Mesendoderm (in vitro differentiated cells): ENCODE results near the gene TEPSIN.

Source experiments
- DNase-seq: peaks from one replicate; pipeline ENCODE4 v3.0.0; 2013
- H2AK5ac ChIP-seq: 2 replicates; pipeline ENCODE4 v1.6.1; 2013; ENCODE audit warnings: low read length, inconsistent platforms
- H2BK120ac ChIP-seq: 2 replicates; pipeline ENCODE4 v1.6.1; 2013; ENCODE audit warnings: low read depth, mild to moderate bottlenecking, low read length, moderate library complexity, mixed read lengths
- H2BK15ac ChIP-seq: replicated peaks from 2 replicates; pipeline ENCODE4 v1.6.1; 2013; ENCODE audit warnings: low read depth, mild to moderate bottlenecking, moderate library complexity
- H2BK5ac ChIP-seq: 2 replicates; pipeline ENCODE4 v1.6.1; 2013; ENCODE audit warnings: low read length, inconsistent platforms
- H3K18ac ChIP-seq: 2 replicates; pipeline ENCODE4 v1.6.1; 2013; ENCODE audit warnings: mild to moderate bottlenecking, low read length, mixed read lengths
- H3K23ac ChIP-seq: one replicate; pipeline ENCODE4 v1.6.1; 2013; ENCODE audit warnings: low read length
- H3K27ac ChIP-seq: 2 replicates; pipeline ENCODE4 v1.5.1; 2013; ENCODE audit warnings: low read depth, mild to moderate bottlenecking, inconsistent platforms, low read length, moderate library complexity
- H3K27me3 ChIP-seq: 2 replicates; pipeline ENCODE4 v1.6.1; 2013; ENCODE audit warnings: low read length, control low read depth, mild to moderate bottlenecking, inconsistent platforms; ENCODE audit not compliant: insufficient read depth, poor library complexity
- H3K36me3 ChIP-seq: 2 replicates; pipeline ENCODE4 v1.6.1; 2013; ENCODE audit warnings: low read length, inconsistent platforms; ENCODE audit not compliant: control insufficient read depth, insufficient read depth
- H3K4ac ChIP-seq: one replicate; pipeline ENCODE4 v1.6.1; 2013; ENCODE audit warnings: low read depth, mild to moderate bottlenecking, low read length, moderate library complexity
- H3K4me1 ChIP-seq: 2 replicates; pipeline ENCODE4 v1.6.1; 2013; ENCODE audit warnings: low read depth, low read length, inconsistent platforms; ENCODE audit not compliant: control insufficient read depth
- H3K4me2 ChIP-seq: 2 replicates; pipeline ENCODE4 v1.6.1; 2013; ENCODE audit warnings: low read length
- H3K4me3 ChIP-seq: 2 replicates; pipeline ENCODE4 v1.5.1; 2013; ENCODE audit warnings: mild to moderate bottlenecking, low read length
- H3K56ac ChIP-seq: one replicate; pipeline ENCODE4 v1.6.1; 2013; ENCODE audit warnings: low read length
- H3K79me1 ChIP-seq: 2 replicates; pipeline ENCODE4 v1.6.1; 2013; ENCODE audit warnings: low read length, inconsistent platforms
- H3K79me2 ChIP-seq: 2 replicates; pipeline ENCODE4 v1.6.1; 2013; ENCODE audit warnings: mild to moderate bottlenecking, low read length; ENCODE audit not compliant: control insufficient read depth, insufficient read depth
- H3K9ac ChIP-seq: 2 replicates; pipeline ENCODE4 v1.6.1; 2013; ENCODE audit warnings: low read length, inconsistent platforms
- H4K5ac ChIP-seq: one replicate; pipeline ENCODE4 v1.6.1; 2013; ENCODE audit warnings: low read length
- H4K8ac ChIP-seq: one replicate; pipeline ENCODE4 v1.6.1; 2013; ENCODE audit warnings: low read depth, mild to moderate bottlenecking, control low read depth, low read length, moderate library complexity
- WGBS: extraction: QIAGEN DNeasy Blood & Tissue Kit; methylation state at CpG from one replicate; pipeline ENCODE4 v1.1.7; 2013; ENCODE audit warnings: low lambda C conversion rate, missing lambda C conversion rate; ENCODE audit not compliant: insufficient coverage; ENCODE audit errors: extremely low coverage; 5-methylcytosine and 5-hydroxymethylcytosine counted together

The TEPSIN gene

DNA sequence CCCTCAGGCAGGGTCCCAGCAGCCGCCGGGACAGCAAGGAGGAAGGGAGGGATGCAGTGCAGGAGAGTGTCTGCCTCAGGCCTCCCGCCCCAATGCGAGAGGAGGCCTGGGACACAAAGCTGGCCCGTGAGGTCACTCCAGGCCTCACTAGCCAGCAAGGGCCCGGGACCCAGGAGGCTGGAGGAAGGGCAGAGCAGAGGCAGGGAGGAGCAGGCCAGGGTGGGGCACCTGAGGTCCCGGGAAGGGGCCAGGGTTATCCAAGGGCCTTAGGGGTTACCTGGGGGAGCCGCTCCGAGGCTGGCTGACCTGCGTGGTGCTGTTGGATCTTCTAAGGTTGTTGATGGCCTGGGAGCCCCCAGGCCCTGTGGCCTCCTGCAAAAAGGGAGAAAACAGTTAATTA lies 30.2 kb downstream of the TEPSIN start:
- Histone ChIP-seq H3K4me1 (no peaks in the 10 kb centered on the region), H3K56ac (no peak overlapping the region), H3K23ac (no peak overlapping the region), H2BK120ac (no peak overlapping the region), H3K9ac (no peak overlapping the region), H4K8ac (no peak overlapping the region), H3K36me3 (no peaks in the 10 kb centered on the region), H2AK5ac (no peak overlapping the region), H4K5ac (no peak overlapping the region), H2BK15ac (no peak overlapping the region), H3K4me2 (no peak overlapping the region), H3K4me3 (no peak overlapping the region), H3K4ac (no peak overlapping the region), H3K18ac (no peak overlapping the region), H3K79me2 (no peaks in the 10 kb centered on the region), H3K27ac (no peak overlapping the region), H2BK5ac (no peak overlapping the region), H3K79me1 (peaks cover 4% of the 10 kb centered on the region), H3K27me3 (no peaks in the 10 kb centered on the region)
- WGBS: no CpG with 5 or more reads among the region's 10 CpGs
- DNase-seq: no peak

DNA sequence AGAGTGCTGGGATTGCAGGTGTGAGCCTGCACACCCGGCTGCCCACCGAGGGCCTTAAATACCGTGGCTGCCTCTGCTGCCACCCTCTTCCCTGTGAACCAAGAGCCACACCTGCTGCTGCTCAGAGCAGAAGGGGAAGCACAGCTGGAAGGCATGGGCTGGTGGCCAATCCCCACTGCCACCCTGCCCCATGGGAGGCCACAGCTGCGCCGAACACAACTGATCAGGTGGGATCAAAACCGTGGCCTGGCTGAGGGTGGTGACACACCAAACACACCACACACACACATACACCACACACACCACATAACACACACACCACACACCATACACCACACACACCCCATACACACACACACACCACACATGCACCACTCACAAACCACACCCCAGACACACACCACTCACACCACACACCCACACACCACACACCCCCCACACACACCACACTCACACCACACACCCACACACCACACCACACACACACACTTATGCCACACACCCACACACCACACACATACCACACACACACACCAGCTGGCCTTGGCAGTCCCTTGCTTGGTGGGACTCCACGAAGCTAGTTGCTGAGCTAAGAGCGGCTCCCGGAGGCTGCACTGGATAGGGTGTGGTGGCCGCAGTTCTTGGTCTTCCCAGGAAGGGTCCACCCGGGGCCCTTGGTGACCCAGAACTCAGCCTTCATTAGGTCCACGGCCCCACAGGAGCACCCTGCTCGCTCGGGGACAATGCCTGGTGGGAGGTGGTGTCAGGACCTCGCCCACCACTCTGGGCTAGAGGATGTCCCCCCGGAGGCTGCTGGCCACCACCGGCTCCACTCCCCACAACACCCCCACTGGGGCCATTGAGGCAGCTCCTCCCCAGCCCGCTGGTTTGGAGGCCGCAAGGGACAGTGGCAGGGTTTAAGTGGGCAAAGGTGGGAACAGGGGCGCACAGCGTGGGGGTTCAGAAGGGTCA lies 31.0 kb downstream of the TEPSIN start:
- H4K8ac ChIP-seq: no peak overlapping the region
- no peak overlapping the region for H2BK120ac ChIP-seq
- no CpG with 5 or more reads among the region's 21 CpGs for WGBS
- H3K36me3 ChIP-seq: no peaks in the 10 kb centered on the region
- no peaks in the 10 kb centered on the region for H3K79me2 ChIP-seq
- H3K27me3 ChIP-seq: no peaks in the 10 kb centered on the region
- H2AK5ac ChIP-seq: no peak overlapping the region
- no peak overlapping the region for H3K4me2 ChIP-seq
- H2BK5ac ChIP-seq: no peak overlapping the region
- H3K18ac ChIP-seq: no peak overlapping the region
- H3K23ac ChIP-seq: no peak overlapping the region
- peaks cover 2% of the 10 kb centered on the region for H3K79me1 ChIP-seq
- no peak overlapping the region for H2BK15ac ChIP-seq
- H3K27ac ChIP-seq: no peak overlapping the region
- no peak overlapping the region for H3K4ac ChIP-seq
- no peak overlapping the region for H3K4me3 ChIP-seq
- no peak for DNase-seq
- H3K56ac ChIP-seq: no peak overlapping the region
- H4K5ac ChIP-seq: no peak overlapping the region
- H3K4me1 ChIP-seq: no peaks in the 10 kb centered on the region
- H3K9ac ChIP-seq: no peak overlapping the region

DNA sequence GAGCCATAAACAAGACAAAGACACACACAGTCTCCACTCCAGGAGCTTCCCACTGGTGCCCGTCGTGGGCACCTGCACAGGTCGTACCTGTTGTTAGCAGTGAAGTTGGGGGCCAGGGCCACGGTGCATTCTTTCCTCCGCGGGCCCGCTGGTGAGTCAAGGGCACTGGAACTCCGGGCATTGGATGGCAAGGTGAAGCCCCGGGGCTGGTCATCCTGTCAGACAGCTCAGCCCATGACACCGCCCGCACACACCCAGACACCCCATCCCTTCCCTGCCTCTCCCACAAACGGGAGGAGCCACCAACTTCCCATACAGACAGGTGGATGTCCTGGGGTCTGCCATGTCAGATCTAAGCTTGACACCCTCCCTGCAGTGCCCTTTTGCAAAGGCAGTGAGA lies 32.2 kb downstream of the TEPSIN start:
- Histone ChIP-seq H3K79me2 (no peaks in the 10 kb centered on the region), H3K18ac (no peak overlapping the region), H3K9ac (no peak overlapping the region), H3K56ac (no peak overlapping the region), H3K4me3 (no peak overlapping the region), H3K27ac (no peak overlapping the region), H2BK120ac (no peak overlapping the region), H4K5ac (no peak overlapping the region), H2BK5ac (no peak overlapping the region), H3K36me3 (no peaks in the 10 kb centered on the region), H2BK15ac (no peak overlapping the region), H4K8ac (no peak overlapping the region), H3K4me1 (no peaks in the 10 kb centered on the region), H3K4me2 (no peak overlapping the region), H3K27me3 (no peaks in the 10 kb centered on the region), H3K23ac (no peak overlapping the region), H2AK5ac (no peak overlapping the region), H3K79me1 (no peaks in the 10 kb centered on the region), H3K4ac (no peak overlapping the region)
- DNase-seq: no peak
- no CpG with 5 or more reads among the region's 12 CpGs for WGBS

- no peak overlapping the region for H4K5ac ChIP-seq
- H3K9ac ChIP-seq: no peak overlapping the region
- no peak for DNase-seq
- no peak overlapping the region for H3K4ac ChIP-seq
- no CpG with 5 or more reads among the region's 4 CpGs for WGBS
- no peak overlapping the region for H3K18ac ChIP-seq
- no peaks in the 10 kb centered on the region for H3K27me3 ChIP-seq
- H2AK5ac ChIP-seq: no peak overlapping the region
- H3K79me1 ChIP-seq: no peaks in the 10 kb centered on the region
- H3K4me2 ChIP-seq: no peak overlapping the region
- H3K4me1 ChIP-seq: no peaks in the 10 kb centered on the region
- H3K79me2 ChIP-seq: no peaks in the 10 kb centered on the region
- no peak overlapping the region for H3K27ac ChIP-seq
- H2BK120ac ChIP-seq: no peak overlapping the region
- no peak overlapping the region for H3K4me3 ChIP-seq
- no peak overlapping the region for H3K23ac ChIP-seq
- H3K56ac ChIP-seq: no peak overlapping the region
- no peak overlapping the region for H2BK5ac ChIP-seq
- H4K8ac ChIP-seq: no peak overlapping the region
- H3K36me3 ChIP-seq: no peaks in the 10 kb centered on the region
- no peak overlapping the region for H2BK15ac ChIP-seq
Observed at GRCh38 chr17:81206166-81206565, 32.7 kb downstream of the TEPSIN start.

- H3K23ac ChIP-seq: no peak overlapping the region
- no peak overlapping the region for H3K18ac ChIP-seq
- H3K4me3 ChIP-seq: no peak overlapping the region
- H3K4ac ChIP-seq: no peak overlapping the region
- no peaks in the 10 kb centered on the region for H3K36me3 ChIP-seq
- H3K4me1 ChIP-seq: no peaks in the 10 kb centered on the region
- no peak overlapping the region for H2BK120ac ChIP-seq
- DNase-seq: no peak
- no peaks in the 10 kb centered on the region for H3K79me2 ChIP-seq
- H4K8ac ChIP-seq: no peak overlapping the region
- H3K27ac ChIP-seq: no peak overlapping the region
- no peak overlapping the region for H3K56ac ChIP-seq
- H3K27me3 ChIP-seq: no peaks in the 10 kb centered on the region
- H2AK5ac ChIP-seq: no peak overlapping the region
- no peak overlapping the region for H2BK5ac ChIP-seq
- H3K4me2 ChIP-seq: no peak overlapping the region
- H3K9ac ChIP-seq: no peak overlapping the region
- no peak overlapping the region for H4K5ac ChIP-seq
- no peak overlapping the region for H2BK15ac ChIP-seq
- no peaks in the 10 kb centered on the region for H3K79me1 ChIP-seq
- no CpG with 5 or more reads among the region's 10 CpGs for WGBS
Observed at GRCh38 chr17:81204578-81204977, 34.3 kb downstream of the TEPSIN start.
